ENCODE results near the gene PSD4.

GRCh38 chr2:113173542-113174375 is at the start of gene PSD4:
- TF ChIP-seq KDM1A (IDR thresholded peaks at IDR 0.05; ENCODE audit: borderline replicate concordance, low read length) (no peak), POLR2A (IDR thresholded peaks at IDR 0.05; ENCODE audit: control extremely low read depth in 1 of 2, low read depth in 2 of 2, low read length in 2 of 2) (no peak), POLR2AphosphoS5 (IDR thresholded peaks at IDR 0.05; ENCODE audit: low read depth, low read length) (no peak), CTCF (IDR thresholded peaks at IDR 0.05; ENCODE audit: control extremely low read depth in 1 of 3, insufficient read depth in 1 of 3, low read depth in 1 of 3, low read length in 3 of 3) (no peak), EZH2 (IDR thresholded peaks at IDR 0.05; ENCODE audit: low read depth, low read length, severe bottlenecking) (no peak), ATF3 (IDR thresholded peaks at IDR 0.05; ENCODE audit: insufficient read depth, low read depth, low read length) (no peak), SIN3A (conservative IDR thresholded peaks at IDR 0.05 in 1 of 2, IDR thresholded peaks at IDR 0.05 in 1 of 2; ENCODE audit: low read depth in 1 of 2, low read length in 2 of 2) (no peak), CBX8 (IDR thresholded peaks at IDR 0.05; ENCODE audit: borderline replicate concordance, low read depth, low read length) (no peak), SAP30 (IDR thresholded peaks at IDR 0.05; ENCODE audit: insufficient read depth, insufficient replicate concordance, low read length) (no peak)
